Esophagus muscularis mucosa (tissue), 4 donors: ENCODE results near the gene GPR27. TPM values are rescaled to one million over a fixed set of nuclear protein-coding genes. Genes with fewer than 3 reads are reported as not detected.

Experiments
- DNase-seq: peaks from one replicate; pipeline ENCODE4 v3.0.0-alpha.2; 2017; ENCODE audit errors: extremely low spot score
- H3K27ac ChIP-seq, 4 donors: fragments of 200-600 bp; sonication (generic); replicated peaks in 1 of 4; 1 replicate in 3 of 4; 2 replicates in 1 of 4; pipeline ENCODE4 v1.5.1; 2016 to 2019; ENCODE audit warnings: mild to moderate bottlenecking in 1 of 4
- H3K27me3 ChIP-seq, 4 donors: fragments of 200-600 bp; sonication (generic); one replicate each; pipeline versions ENCODE4 v1.5.1 to v1.6.0; 2016 to 2019
- H3K36me3 ChIP-seq, 4 donors: fragments of 200-600 bp; sonication (generic); one replicate each; pipeline ENCODE4 v1.5.1; 2016 to 2019
- H3K4me1 ChIP-seq, 4 donors: fragments of 200-600 bp; sonication (generic); one replicate each; pipeline ENCODE4 v1.5.1; 2016 to 2019
- H3K4me3 ChIP-seq, 4 donors: fragments of 200-600 bp; sonication (generic); 1 replicate in 2 of 4; 2 replicates in 2 of 4; pipeline ENCODE4 v1.5.1; 2016 to 2019; ENCODE audit warnings: mild to moderate bottlenecking in 4 of 4, moderate library complexity in 1 of 4
- H3K9me3 ChIP-seq, 4 donors: fragments of 200-600 bp; sonication (generic); 1 replicate in 3 of 4; 2 replicates in 1 of 4; pipeline ENCODE4 v1.5.1; 2016 to 2019
- EP300 ChIP-seq: sonication (generic); formaldehyde crosslinking; IDR thresholded peaks from one replicate; pipeline ENCODE4 v1.6.1; 2017; ENCODE audit warnings: antibody characterized with exemption
- POLR2A ChIP-seq: fragments of 450-650 bp; IDR thresholded peaks from one replicate; pipeline ENCODE4 v1.6.1; 2017; ENCODE audit warnings: antibody characterized with exemption, moderate library complexity, mild to moderate bottlenecking, low read depth
- POLR2AphosphoS5 ChIP-seq, 2 donors: sonication (generic); formaldehyde crosslinking; IDR thresholded peaks; one replicate each; pipeline ENCODE4 v1.6.1; 2017; ENCODE audit warnings: antibody characterized with exemption in 2 of 2
- WGBS: methylation state at CpG from one replicate; pipeline ENCODE4 v1.1.5; 2018; 5-methylcytosine and 5-hydroxymethylcytosine counted together
- intact Hi-C: fragments of 100-400 bp; cut with DNase I; formaldehyde crosslinking; loops from one replicate; pipeline ENCODE4 v1.15.1; 2023
- total RNA-seq, 4 donors: library from RNA; depleted of rRNA; stranded (reverse); fragments of >200 nt; gene quantifications; one replicate each; pipeline versions ENCODE4 v1.1.0 to v1.2.1, GENCODE V29; 2016
- TF ChIP-seq, protein P1 (sequence below), 3 experiments: fragments of 200-600 bp in 2 of 3; fragments of 450-650 bp in 1 of 3; sonication (generic) in 2 of 3; IDR thresholded peaks; one replicate each; pipeline ENCODE4 v1.5.1; 2017 to 2019; ENCODE audit warnings: antibody characterized with exemption in 3 of 3, mild to moderate bottlenecking in 2 of 3, moderate library complexity in 1 of 3

Gene GPR27
- total RNA-seq, 4 donors from 2014 or later: 2.2 to 4.3 (median 2.5) TPM

DNA sequence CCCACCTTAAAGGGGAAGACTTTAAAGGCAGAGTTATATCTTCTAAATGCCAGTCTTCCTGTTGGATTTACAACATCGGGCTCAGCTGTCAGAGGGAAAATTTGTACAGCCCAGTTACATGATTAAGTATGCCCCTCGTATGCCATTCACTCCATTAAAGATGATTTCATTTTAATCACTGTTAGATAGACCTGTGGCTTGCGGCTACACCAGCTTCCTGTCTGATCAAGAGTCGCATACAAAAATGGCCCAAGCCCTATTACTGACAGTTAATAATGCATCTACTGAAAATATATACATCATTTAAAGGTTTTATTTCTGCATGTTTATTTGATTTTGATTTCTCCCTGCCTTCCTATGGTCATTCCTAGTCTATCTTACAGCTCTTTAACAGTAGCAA is 35.6 kb upstream of the GPR27 start:
- intact Hi-C loops: no loop called here
- Histone ChIP-seq H3K36me3 (no peaks in the 10 kb centered on the region), H3K9me3 (no peaks in the 10 kb centered on the region), H3K27ac (no peak overlapping the region), H3K4me3 (no peak overlapping the region), H3K4me1 (peaks cover 0 to 23% (median 16%) of the 10 kb centered on the region in 4 donors), H3K27me3 (no peaks in the 10 kb centered on the region)
- TF ChIP-seq POLR2AphosphoS5 (IDR thresholded peaks at IDR 0.05) (no peak), POLR2A (no peak), EP300 (no peak)
- TF ChIP-seq, protein P1, sequence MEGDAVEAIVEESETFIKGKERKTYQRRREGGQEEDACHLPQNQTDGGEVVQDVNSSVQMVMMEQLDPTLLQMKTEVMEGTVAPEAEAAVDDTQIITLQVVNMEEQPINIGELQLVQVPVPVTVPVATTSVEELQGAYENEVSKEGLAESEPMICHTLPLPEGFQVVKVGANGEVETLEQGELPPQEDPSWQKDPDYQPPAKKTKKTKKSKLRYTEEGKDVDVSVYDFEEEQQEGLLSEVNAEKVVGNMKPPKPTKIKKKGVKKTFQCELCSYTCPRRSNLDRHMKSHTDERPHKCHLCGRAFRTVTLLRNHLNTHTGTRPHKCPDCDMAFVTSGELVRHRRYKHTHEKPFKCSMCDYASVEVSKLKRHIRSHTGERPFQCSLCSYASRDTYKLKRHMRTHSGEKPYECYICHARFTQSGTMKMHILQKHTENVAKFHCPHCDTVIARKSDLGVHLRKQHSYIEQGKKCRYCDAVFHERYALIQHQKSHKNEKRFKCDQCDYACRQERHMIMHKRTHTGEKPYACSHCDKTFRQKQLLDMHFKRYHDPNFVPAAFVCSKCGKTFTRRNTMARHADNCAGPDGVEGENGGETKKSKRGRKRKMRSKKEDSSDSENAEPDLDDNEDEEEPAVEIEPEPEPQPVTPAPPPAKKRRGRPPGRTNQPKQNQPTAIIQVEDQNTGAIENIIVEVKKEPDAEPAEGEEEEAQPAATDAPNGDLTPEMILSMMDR (IDR thresholded peaks at IDR 0.05): no peak
- DNase-seq: no peak
- 90% methylated on average over 4 of the region's 4 CpGs for WGBS

- Histone ChIP-seq H3K27me3 (no peaks in the 10 kb centered on the region), H3K4me3 (no peak overlapping the region), H3K27ac (no peak overlapping the region), H3K4me1 (peaks cover 10 to 32% (median 21%) of the 10 kb centered on the region in 4 donors), H3K36me3 (no peaks in the 10 kb centered on the region), H3K9me3 (no peaks in the 10 kb centered on the region)
- no peak for DNase-seq
- intact Hi-C loops: loop anchor here (10.0 kb wide), 1 partner anchor 1104 kb away; no protein-coding TSS in a partner anchor
- WGBS: 92% methylated on average over 7 of the region's 7 CpGs
- TF ChIP-seq, protein P1 (IDR thresholded peaks at IDR 0.05): no peak
- no peak for TF ChIP-seq EP300
- no peak for TF ChIP-seq POLR2AphosphoS5 (IDR thresholded peaks at IDR 0.05)
- no peak for TF ChIP-seq POLR2A
These were observed 32.7 kb upstream of the GPR27 start for GRCh38 chr3:71721002-71721401.

- no peak overlapping the region for H3K4me3 ChIP-seq
- no peak for DNase-seq
- intact Hi-C loops: loop anchor here (10.0 kb wide), 1 partner anchor 1103 kb away; no protein-coding TSS in a partner anchor
- H3K27me3 ChIP-seq: no peaks in the 10 kb centered on the region
- H3K36me3 ChIP-seq: no peaks in the 10 kb centered on the region
- TF ChIP-seq, protein P1 (IDR thresholded peaks at IDR 0.05): no peak
- TF ChIP-seq EP300: no peak
- no peak for TF ChIP-seq POLR2A
- no peak for TF ChIP-seq POLR2AphosphoS5 (IDR thresholded peaks at IDR 0.05)
- 79% methylated on average over 6 of the region's 6 CpGs for WGBS
- H3K9me3 ChIP-seq: no peaks in the 10 kb centered on the region
- no peak overlapping the region for H3K27ac ChIP-seq
- H3K4me1 ChIP-seq: peaks cover 14 to 37% (median 26%) of the 10 kb centered on the region in 4 donors
These were observed 32.0 kb upstream of the GPR27 start for GRCh38 chr3:71721651-71722157.

DNA sequence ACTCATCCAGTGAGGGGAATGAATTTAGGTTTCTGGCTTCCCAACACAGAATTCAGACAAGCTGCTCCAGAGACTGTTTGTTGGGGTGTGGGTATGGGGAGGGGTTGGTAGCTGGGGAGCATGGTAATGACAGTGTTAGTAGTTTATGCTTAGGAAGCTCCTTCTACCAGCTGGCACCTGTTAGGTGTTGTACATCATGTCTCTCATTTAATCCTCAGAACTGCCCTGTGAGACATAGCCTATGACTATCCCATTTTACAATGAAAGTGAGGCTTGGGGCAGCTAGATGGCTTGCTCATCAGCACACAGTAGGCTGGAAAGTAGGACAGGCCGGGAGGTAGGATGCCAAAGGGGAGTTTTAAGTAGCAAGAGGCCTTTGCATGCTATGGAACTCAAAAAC is 31.0 kb upstream of the GPR27 start:
- Histone ChIP-seq H3K27ac (no peak overlapping the region), H3K27me3 (no peaks in the 10 kb centered on the region), H3K4me1 (peaks cover 14 to 37% (median 26%) of the 10 kb centered on the region in 4 donors), H3K4me3 (no peak overlapping the region), H3K36me3 (no peaks in the 10 kb centered on the region), H3K9me3 (no peaks in the 10 kb centered on the region)
- TF ChIP-seq, protein P1 (IDR thresholded peaks at IDR 0.05): no peak
- TF ChIP-seq POLR2A: no peak
- no peak for DNase-seq
- 100% methylated on average over 1 of the region's 1 CpG for WGBS
- intact Hi-C loops: loop anchor here (10.0 kb wide), 1 partner anchor 1102 kb away; no protein-coding TSS in a partner anchor
